Measurements from ENCODE around the gene CNTN5. TPM values are rescaled to one million over a fixed set of nuclear protein-coding genes. Genes with fewer than 3 reads are reported as not detected.

CNTN5 gene
- total RNA-seq, 4 donors from 2014 or later = not detected

DNA sequence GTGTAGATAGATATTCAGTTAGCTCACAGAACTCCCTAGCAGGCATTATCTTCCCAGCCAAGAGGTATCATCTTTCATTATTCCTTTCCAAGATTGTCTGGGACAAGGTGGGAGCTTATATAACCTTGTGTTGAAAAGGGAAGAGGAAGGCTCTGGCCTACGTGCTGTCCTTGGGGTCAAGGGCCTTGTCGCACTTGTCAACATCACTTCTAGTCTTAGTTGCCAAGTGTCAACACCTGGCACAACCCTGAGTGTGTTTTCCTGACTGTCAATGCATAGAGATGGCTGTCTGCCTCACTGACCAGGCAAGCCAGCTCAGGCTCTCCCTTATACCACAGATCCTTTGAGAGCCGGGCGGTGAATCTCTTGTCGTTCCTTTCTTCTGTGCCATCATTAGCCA is 331.9 kb downstream of the CNTN5 start:
- no peak overlapping the region for H3K4me3 ChIP-seq (ENCODE audit: low read depth, poor library complexity, severe bottlenecking)
- no peak for TF ChIP-seq POLR2A (IDR thresholded peaks at IDR 0.05)
- TF ChIP-seq, protein P1, sequence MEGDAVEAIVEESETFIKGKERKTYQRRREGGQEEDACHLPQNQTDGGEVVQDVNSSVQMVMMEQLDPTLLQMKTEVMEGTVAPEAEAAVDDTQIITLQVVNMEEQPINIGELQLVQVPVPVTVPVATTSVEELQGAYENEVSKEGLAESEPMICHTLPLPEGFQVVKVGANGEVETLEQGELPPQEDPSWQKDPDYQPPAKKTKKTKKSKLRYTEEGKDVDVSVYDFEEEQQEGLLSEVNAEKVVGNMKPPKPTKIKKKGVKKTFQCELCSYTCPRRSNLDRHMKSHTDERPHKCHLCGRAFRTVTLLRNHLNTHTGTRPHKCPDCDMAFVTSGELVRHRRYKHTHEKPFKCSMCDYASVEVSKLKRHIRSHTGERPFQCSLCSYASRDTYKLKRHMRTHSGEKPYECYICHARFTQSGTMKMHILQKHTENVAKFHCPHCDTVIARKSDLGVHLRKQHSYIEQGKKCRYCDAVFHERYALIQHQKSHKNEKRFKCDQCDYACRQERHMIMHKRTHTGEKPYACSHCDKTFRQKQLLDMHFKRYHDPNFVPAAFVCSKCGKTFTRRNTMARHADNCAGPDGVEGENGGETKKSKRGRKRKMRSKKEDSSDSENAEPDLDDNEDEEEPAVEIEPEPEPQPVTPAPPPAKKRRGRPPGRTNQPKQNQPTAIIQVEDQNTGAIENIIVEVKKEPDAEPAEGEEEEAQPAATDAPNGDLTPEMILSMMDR (IDR thresholded peaks at IDR 0.05) = no peak
- DNase-seq (ENCODE audit: low spot score in 2 of 2) = no peak
- intact Hi-C loops (cut with DNase I; ENCODE audit: low total_unique reads) = loop anchor here (10.0 kb wide), 1 partner anchor 652 kb away; no protein-coding TSS in a partner anchor
- 83 to 85% methylated on average over 5 of the region's 5 CpGs for WGBS, 2 donors

DNA sequence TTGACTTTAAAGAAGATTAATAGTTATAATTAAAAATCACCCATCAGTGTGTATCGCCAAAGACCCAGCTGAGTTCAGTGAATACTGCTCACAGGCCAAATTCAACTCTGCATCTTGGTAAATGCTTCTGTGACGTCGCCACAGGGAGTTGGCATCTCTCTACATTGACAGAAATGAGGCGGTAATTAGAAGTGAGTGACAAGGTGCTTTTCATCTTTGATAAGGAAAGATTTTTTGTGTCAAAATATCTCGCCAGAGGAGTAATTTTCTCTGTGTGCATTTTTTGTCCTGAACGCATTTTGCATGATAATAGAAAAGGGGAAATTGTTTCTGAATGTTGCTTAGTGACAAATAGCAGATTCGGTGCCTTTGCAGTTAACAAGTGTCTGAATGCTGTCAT is 345.8 kb downstream of the CNTN5 start:
- TF ChIP-seq, protein P1 (IDR thresholded peaks at IDR 0.05) = no peak
- no peak for TF ChIP-seq POLR2A (IDR thresholded peaks at IDR 0.05)
- 71 to 73% methylated on average over 7 of the region's 7 CpGs for WGBS, 2 donors

DNA sequence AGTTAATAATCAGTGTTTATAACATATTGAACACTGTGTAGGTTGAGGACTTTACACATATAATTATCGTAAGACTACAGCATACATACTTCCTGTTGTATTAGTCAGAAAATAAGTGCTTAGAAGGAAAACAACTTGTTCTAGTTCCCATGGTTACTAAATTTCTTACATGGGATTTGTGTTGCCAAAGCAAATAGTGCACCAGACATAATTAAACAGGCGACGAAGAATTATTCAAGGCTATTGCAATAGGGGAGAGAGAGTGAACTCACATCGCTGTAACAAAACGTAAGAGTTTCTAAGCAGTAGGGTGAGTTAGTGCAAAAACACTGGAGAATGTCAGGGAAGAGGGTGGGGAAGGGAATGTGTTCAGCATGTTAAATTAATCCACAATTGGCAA is 347.8 kb downstream of the CNTN5 start:
- H3K4me3 ChIP-seq (ENCODE audit: low read depth, poor library complexity, severe bottlenecking) = no peak overlapping the region
- intact Hi-C loops (cut with DNase I; ENCODE audit: low total_unique reads) = no loop called here
- DNase-seq (ENCODE audit: low spot score in 2 of 2) = no peak
- WGBS, 2 donors = 69 to 73% methylated on average over 5 of the region's 5 CpGs
- TF ChIP-seq POLR2A (IDR thresholded peaks at IDR 0.05) = no peak
- TF ChIP-seq, protein P1 (IDR thresholded peaks at IDR 0.05) = no peak

More for the DNA sequence above, 345.8 kb downstream of the CNTN5 start:
- intact Hi-C loops (cut with DNase I; ENCODE audit: low total_unique reads) = no loop called here
- no peak overlapping the region for H3K4me3 ChIP-seq (ENCODE audit: low read depth, poor library complexity, severe bottlenecking)
- DNase-seq (ENCODE audit: low spot score in 2 of 2) = no peak

DNA sequence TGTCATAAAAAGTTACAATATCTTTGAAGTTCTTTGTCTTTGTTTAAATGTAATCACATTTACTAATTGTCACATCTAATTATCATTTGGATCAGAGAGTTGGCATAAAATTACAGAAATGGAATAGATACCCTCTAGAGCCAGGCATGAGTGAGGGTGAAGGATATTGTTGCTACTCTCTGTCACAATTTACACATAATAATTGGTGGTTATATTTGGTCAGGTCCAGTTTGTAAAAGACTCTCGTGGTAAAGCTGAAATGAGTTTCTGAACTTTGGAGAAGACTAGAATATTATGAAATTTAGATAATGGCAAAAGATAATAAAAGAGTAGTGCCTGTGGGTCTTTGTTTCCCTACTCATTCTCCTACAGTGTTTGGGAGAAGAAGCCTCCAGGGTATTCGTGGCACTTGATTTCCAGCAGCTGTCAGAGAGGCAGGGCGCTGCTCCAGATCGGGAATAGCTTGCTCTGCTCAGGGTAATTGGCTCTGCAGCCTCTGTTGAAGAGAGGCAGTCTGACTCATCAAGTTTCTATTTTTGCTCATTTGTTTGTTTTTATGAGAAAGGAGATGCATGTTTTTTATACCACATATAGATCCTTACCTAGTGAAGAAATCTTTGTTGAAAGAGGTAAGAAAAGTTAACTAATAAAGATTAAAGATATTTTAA is 349.9 kb downstream of the CNTN5 start:
- 5 to 17% methylated on average over 4 of the region's 4 CpGs for WGBS, 2 donors
- intact Hi-C loops (cut with DNase I; ENCODE audit: low total_unique reads) = no loop called here
- no peak for DNase-seq (ENCODE audit: low spot score in 2 of 2)
- no peak for TF ChIP-seq POLR2A (IDR thresholded peaks at IDR 0.05)
- TF ChIP-seq, protein P1 (IDR thresholded peaks at IDR 0.05) = no peak
- no peak overlapping the region for H3K4me3 ChIP-seq (ENCODE audit: low read depth, poor library complexity, severe bottlenecking)

DNA sequence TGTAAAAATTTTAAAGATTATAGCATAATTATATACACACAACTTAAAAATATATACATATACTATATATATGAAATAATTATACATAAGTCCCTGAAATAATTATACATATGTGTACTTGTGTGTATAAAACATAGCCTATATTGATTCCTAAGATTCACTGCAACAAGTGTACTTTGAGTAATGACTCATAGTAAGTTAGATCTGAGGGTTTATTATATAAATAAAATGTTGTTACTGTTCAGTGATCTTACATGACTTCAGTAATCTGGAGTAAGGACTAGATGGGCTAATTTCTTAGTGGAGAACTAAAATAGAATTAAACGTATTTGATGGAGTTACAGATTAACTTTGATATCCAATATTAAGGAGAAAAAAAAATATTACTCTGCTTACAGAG is 350.5 kb downstream of the CNTN5 start:
- 71 to 73% methylated on average over 1 of the region's 1 CpG for WGBS, 2 donors
- no peak for TF ChIP-seq POLR2A (IDR thresholded peaks at IDR 0.05)
- TF ChIP-seq, protein P1 (IDR thresholded peaks at IDR 0.05) = no peak
- no peak overlapping the region for H3K4me3 ChIP-seq (ENCODE audit: low read depth, poor library complexity, severe bottlenecking)
- intact Hi-C loops (cut with DNase I; ENCODE audit: low total_unique reads) = no loop called here
- no peak for DNase-seq (ENCODE audit: low spot score in 2 of 2)

DNA sequence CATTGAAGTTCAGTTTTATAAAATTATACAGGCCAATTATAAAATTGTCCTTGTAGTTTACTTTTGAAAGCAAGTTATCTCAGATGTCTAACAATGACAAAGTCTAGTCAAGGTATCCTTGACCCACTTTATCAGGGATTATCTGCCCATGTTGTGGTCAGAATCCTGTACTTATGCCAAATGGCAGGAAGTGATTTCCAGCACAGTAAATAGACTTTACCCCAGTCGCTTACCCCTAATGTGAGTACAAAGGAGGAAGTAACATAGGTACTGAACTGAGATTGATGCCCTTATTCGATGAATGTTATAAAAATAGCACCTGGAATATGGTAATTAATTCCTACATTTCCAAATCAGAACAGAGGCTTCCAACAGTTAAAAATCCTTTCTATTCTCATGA is 355.7 kb downstream of the CNTN5 start:
- no peak overlapping the region for H3K4me3 ChIP-seq (ENCODE audit: low read depth, poor library complexity, severe bottlenecking)
- DNase-seq (ENCODE audit: low spot score in 2 of 2) = no peak
- 69 to 80% methylated on average over 2 of the region's 2 CpGs for WGBS, 2 donors
- intact Hi-C loops (cut with DNase I; ENCODE audit: low total_unique reads) = no loop called here
- TF ChIP-seq POLR2A (IDR thresholded peaks at IDR 0.05) = no peak

All from lower leg skin (tissue), 4 donors.